Central memory CD8-positive, alpha-beta T cell (primary cell): Measurements from ENCODE around the gene NPS.

ENCODE experiments used
- ATAC-seq: fragments of 150-1000 bp; cut with Tn5 transposase; replicated peaks from 2 replicates; pipeline ENCODE4 v1.10.0; 2022; ENCODE audit warnings: mild to moderate bottlenecking, moderate FRiP score, moderate number of reproducible peaks; ENCODE audit not compliant: poor library complexity, severe bottlenecking; ENCODE audit errors: extremely low read depth
- DNase-seq, 2 donors: peaks; one replicate each; pipeline ENCODE4 v3.0.0; 2021; ENCODE audit warnings: low spot score in 2 of 2
- H3K27ac Mint-ChIP-seq: one replicate; pipeline ENCODE4 v1.8.0; 2022; ENCODE audit warnings: low read depth, mild to moderate bottlenecking, moderate library complexity, mixed read lengths
- H3K27me3 Mint-ChIP-seq: one replicate; pipeline ENCODE4 v1.8.0; 2022; ENCODE audit warnings: mixed read lengths
- H3K36me3 Mint-ChIP-seq: one replicate; pipeline ENCODE4 v1.8.0; 2022; ENCODE audit warnings: mild to moderate bottlenecking, moderate library complexity, mixed read lengths; ENCODE audit not compliant: insufficient read depth
- H3K4me1 Mint-ChIP-seq: one replicate; pipeline ENCODE4 v1.8.0; 2022; ENCODE audit warnings: mixed read lengths
- H3K4me3 Mint-ChIP-seq: one replicate; pipeline ENCODE4 v1.8.0; 2022; ENCODE audit warnings: mild to moderate bottlenecking, moderate library complexity, mixed read lengths
- H3K9me3 Mint-ChIP-seq: one replicate; pipeline ENCODE4 v1.8.0; 2022; ENCODE audit warnings: mixed read lengths

The NPS gene

GRCh38 chr10:127534074-127534473 lies 15.0 kb upstream of the NPS start:
- H3K9me3 Mint-ChIP-seq = no peaks in the 10 kb centered on the region
- H3K4me1 Mint-ChIP-seq = no peaks in the 10 kb centered on the region
- H3K4me3 Mint-ChIP-seq = no peak overlapping the region
- no peak for DNase-seq
- peaks cover 9% of the 10 kb centered on the region for H3K27me3 Mint-ChIP-seq
- ATAC-seq = no peak
- H3K27ac Mint-ChIP-seq = no peak overlapping the region
- no peaks in the 10 kb centered on the region for H3K36me3 Mint-ChIP-seq

- no peak for ATAC-seq
- Mint-ChIP-seq H3K4me1 (no peaks in the 10 kb centered on the region), H3K27ac (no peak overlapping the region), H3K9me3 (no peaks in the 10 kb centered on the region), H3K4me3 (no peak overlapping the region), H3K36me3 (no peaks in the 10 kb centered on the region), H3K27me3 (peaks cover 9% of the 10 kb centered on the region)
- no peak for DNase-seq
These were observed 14.6 kb upstream of the NPS start for GRCh38 chr10:127534496-127534895.

- Mint-ChIP-seq H3K9me3 (no peaks in the 10 kb centered on the region), H3K4me1 (no peaks in the 10 kb centered on the region), H3K4me3 (no peak overlapping the region), H3K36me3 (no peaks in the 10 kb centered on the region), H3K27me3 (peaks cover 9% of the 10 kb centered on the region), H3K27ac (no peak overlapping the region)
- no peak for DNase-seq
- ATAC-seq = no peak
These were observed 13.2 kb upstream of the NPS start for GRCh38 chr10:127535802-127536515.

GRCh38 chr10:127536972-127537760 lies 11.9 kb upstream of the NPS start:
- ATAC-seq (no peak), DNase-seq (no peak)
- H3K4me1 Mint-ChIP-seq = no peaks in the 10 kb centered on the region
- H3K9me3 Mint-ChIP-seq = no peaks in the 10 kb centered on the region
- H3K27me3 Mint-ChIP-seq = no peaks in the 10 kb centered on the region
- H3K27ac Mint-ChIP-seq = no peak overlapping the region
- no peaks in the 10 kb centered on the region for H3K36me3 Mint-ChIP-seq
- H3K4me3 Mint-ChIP-seq = no peak overlapping the region

- H3K27ac Mint-ChIP-seq = no peak overlapping the region
- H3K4me3 Mint-ChIP-seq = no peak overlapping the region
- H3K4me1 Mint-ChIP-seq = no peaks in the 10 kb centered on the region
- H3K36me3 Mint-ChIP-seq = no peaks in the 10 kb centered on the region
- DNase-seq (no peak), ATAC-seq (no peak)
- H3K9me3 Mint-ChIP-seq = no peaks in the 10 kb centered on the region
- no peaks in the 10 kb centered on the region for H3K27me3 Mint-ChIP-seq
These were observed 11.2 kb upstream of the NPS start for GRCh38 chr10:127537924-127538323.

GRCh38 chr10:127548022-127548421 lies 1.1 kb upstream of the NPS start:
- Mint-ChIP-seq H3K36me3 (no peaks in the 10 kb centered on the region), H3K4me3 (no peak overlapping the region), H3K9me3 (peaks cover 29% of the 10 kb centered on the region), H3K27me3 (no peaks in the 10 kb centered on the region), H3K27ac (no peak overlapping the region), H3K4me1 (no peaks in the 10 kb centered on the region)
- ATAC-seq = no peak
- DNase-seq = no peak

GRCh38 chr10:127550861-127551260 lies 1.8 kb downstream of the NPS start:
- ATAC-seq = no peak
- Mint-ChIP-seq H3K27me3 (no peaks in the 10 kb centered on the region), H3K4me3 (no peak overlapping the region), H3K36me3 (no peaks in the 10 kb centered on the region), H3K9me3 (peaks cover 11% of the 10 kb centered on the region), H3K4me1 (no peaks in the 10 kb centered on the region), H3K27ac (no peak overlapping the region)
- no peak for DNase-seq

GRCh38 chr10:127552446-127552845 lies 3.3 kb downstream of the NPS start:
- Mint-ChIP-seq H3K27me3 (no peaks in the 10 kb centered on the region), H3K9me3 (no peaks in the 10 kb centered on the region), H3K4me1 (no peaks in the 10 kb centered on the region), H3K4me3 (no peak overlapping the region), H3K36me3 (no peaks in the 10 kb centered on the region), H3K27ac (no peak overlapping the region)
- DNase-seq (no peak), ATAC-seq (no peak)

GRCh38 chr10:127553417-127553816 lies 4.3 kb downstream of the NPS start:
- H3K27me3 Mint-ChIP-seq = no peaks in the 10 kb centered on the region
- no peak for DNase-seq
- H3K9me3 Mint-ChIP-seq = no peaks in the 10 kb centered on the region
- no peak overlapping the region for H3K27ac Mint-ChIP-seq
- no peaks in the 10 kb centered on the region for H3K36me3 Mint-ChIP-seq
- ATAC-seq = no peak
- H3K4me3 Mint-ChIP-seq = no peak overlapping the region
- H3K4me1 Mint-ChIP-seq = no peaks in the 10 kb centered on the region

GRCh38 chr10:127556916-127557315 lies 7.8 kb downstream of the NPS start:
- H3K9me3 Mint-ChIP-seq = no peaks in the 10 kb centered on the region
- no peak overlapping the region for H3K27ac Mint-ChIP-seq
- H3K36me3 Mint-ChIP-seq = no peaks in the 10 kb centered on the region
- DNase-seq (no peak), ATAC-seq (no peak)
- H3K4me3 Mint-ChIP-seq = no peak overlapping the region
- H3K4me1 Mint-ChIP-seq = no peaks in the 10 kb centered on the region
- no peaks in the 10 kb centered on the region for H3K27me3 Mint-ChIP-seq

- Mint-ChIP-seq H3K27ac (no peak overlapping the region), H3K4me1 (no peaks in the 10 kb centered on the region), H3K36me3 (peaks cover 2% of the 10 kb centered on the region), H3K27me3 (peaks cover 10% of the 10 kb centered on the region), H3K4me3 (no peak overlapping the region), H3K9me3 (no peaks in the 10 kb centered on the region)
- DNase-seq (no peak), ATAC-seq (no peak)
These were observed 12.5 kb downstream of the NPS start for GRCh38 chr10:127561647-127562046.

GRCh38 chr10:127563718-127564553 lies 14.8 kb downstream of the NPS start:
- no peaks in the 10 kb centered on the region for H3K4me1 Mint-ChIP-seq
- H3K27ac Mint-ChIP-seq = no peak overlapping the region
- H3K27me3 Mint-ChIP-seq = peaks cover 19% of the 10 kb centered on the region
- ATAC-seq (no peak), DNase-seq (no peak)
- peaks cover 2% of the 10 kb centered on the region for H3K36me3 Mint-ChIP-seq
- H3K9me3 Mint-ChIP-seq = no peaks in the 10 kb centered on the region
- no peak overlapping the region for H3K4me3 Mint-ChIP-seq
